Measurements from ENCODE around the gene TMEM212. TPM values are rescaled to one million over a fixed set of nuclear protein-coding genes. Genes with fewer than 3 reads are reported as not detected.
A peak's percentile ranks its signal among the peaks of the same experiment; 100 is the strongest.

TMEM212 gene
- total and polyA plus RNA-seq, 2 of the 13 experiments (the other 11 are each of a cell fraction or from before 2014, with no cell fraction given): not detected

DNA sequence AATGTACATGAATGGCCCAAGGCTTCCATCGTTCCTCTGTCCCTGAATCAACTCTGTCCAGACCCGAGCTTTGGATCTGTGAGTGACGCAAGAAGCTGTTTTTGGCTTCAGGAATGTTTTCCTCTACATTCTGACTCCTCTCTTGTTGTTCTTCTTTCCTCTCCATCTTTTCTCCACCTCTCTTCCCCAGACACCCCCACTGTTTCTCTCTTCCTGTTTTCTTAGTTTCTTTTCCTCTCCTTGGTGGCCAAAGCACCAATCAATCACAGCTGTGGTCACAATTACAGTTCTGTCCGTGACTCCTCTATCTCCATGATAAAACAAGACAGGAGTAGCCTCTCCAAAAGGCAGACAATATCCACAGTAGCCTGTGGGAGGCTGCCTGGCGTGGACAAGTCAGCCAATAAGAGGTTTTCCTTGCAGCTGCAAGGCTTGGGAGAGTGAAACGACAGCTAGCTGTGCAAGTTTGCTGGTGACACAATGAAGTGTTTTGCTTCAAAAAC lies 4.9 kb upstream of the TMEM212 start (continued):
- TF ChIP-seq, protein P1, sequence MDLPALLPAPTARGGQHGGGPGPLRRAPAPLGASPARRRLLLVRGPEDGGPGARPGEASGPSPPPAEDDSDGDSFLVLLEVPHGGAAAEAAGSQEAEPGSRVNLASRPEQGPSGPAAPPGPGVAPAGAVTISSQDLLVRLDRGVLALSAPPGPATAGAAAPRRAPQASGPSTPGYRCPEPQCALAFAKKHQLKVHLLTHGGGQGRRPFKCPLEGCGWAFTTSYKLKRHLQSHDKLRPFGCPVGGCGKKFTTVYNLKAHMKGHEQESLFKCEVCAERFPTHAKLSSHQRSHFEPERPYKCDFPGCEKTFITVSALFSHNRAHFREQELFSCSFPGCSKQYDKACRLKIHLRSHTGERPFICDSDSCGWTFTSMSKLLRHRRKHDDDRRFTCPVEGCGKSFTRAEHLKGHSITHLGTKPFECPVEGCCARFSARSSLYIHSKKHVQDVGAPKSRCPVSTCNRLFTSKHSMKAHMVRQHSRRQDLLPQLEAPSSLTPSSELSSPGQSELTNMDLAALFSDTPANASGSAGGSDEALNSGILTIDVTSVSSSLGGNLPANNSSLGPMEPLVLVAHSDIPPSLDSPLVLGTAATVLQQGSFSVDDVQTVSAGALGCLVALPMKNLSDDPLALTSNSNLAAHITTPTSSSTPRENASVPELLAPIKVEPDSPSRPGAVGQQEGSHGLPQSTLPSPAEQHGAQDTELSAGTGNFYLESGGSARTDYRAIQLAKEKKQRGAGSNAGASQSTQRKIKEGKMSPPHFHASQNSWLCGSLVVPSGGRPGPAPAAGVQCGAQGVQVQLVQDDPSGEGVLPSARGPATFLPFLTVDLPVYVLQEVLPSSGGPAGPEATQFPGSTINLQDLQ (CRISPR knock-in tag; IDR thresholded peaks at IDR 0.05): no peak
- no peak for TF ChIP-seq ZNF576 (CRISPR knock-in tag; IDR thresholded peaks at IDR 0.05)
- TF ChIP-seq FOXC1 (CRISPR knock-in tag; IDR thresholded peaks at IDR 0.05; ENCODE audit: borderline replicate concordance): no peak
- peak; percentile 79 for TF ChIP-seq HNF4A (CRISPR knock-in tag; IDR thresholded peaks at IDR 0.05)
- peak; percentile 30; the same call in 1 of the 2 replicates for TF ChIP-seq ZNF501 (CRISPR knock-in tag; IDR thresholded peaks at IDR 0.05)
- TF ChIP-seq ZNF282 (IDR thresholded peaks at IDR 0.05; ENCODE audit: partially characterized antibody): no peak
- TF ChIP-seq GZF1 (CRISPR knock-in tag; IDR thresholded peaks at IDR 0.05): peak; percentile 87; the same call in 1 of the 2 replicates
- no peak for TF ChIP-seq ZNF101 (CRISPR knock-in tag; IDR thresholded peaks at IDR 0.05; ENCODE audit: borderline replicate concordance, low read depth)
- no peak for TF ChIP-seq ZFP41 (CRISPR knock-in tag; IDR thresholded peaks at IDR 0.05; ENCODE audit: borderline replicate concordance)
- TF ChIP-seq MBNL3 (CRISPR knock-in tag; conservative IDR thresholded peaks at IDR 0.05): no peak
- TF ChIP-seq ETV5 (CRISPR knock-in tag; IDR thresholded peaks at IDR 0.05; ENCODE audit: borderline replicate concordance): peak; percentile 73; the same call in 1 of the 2 replicates
- TF ChIP-seq SP1 (IDR thresholded peaks at IDR 0.05): no peak
- TF ChIP-seq SP1 (CRISPR knock-in tag; IDR thresholded peaks at IDR 0.05): no peak
- TF ChIP-seq, protein P2, sequence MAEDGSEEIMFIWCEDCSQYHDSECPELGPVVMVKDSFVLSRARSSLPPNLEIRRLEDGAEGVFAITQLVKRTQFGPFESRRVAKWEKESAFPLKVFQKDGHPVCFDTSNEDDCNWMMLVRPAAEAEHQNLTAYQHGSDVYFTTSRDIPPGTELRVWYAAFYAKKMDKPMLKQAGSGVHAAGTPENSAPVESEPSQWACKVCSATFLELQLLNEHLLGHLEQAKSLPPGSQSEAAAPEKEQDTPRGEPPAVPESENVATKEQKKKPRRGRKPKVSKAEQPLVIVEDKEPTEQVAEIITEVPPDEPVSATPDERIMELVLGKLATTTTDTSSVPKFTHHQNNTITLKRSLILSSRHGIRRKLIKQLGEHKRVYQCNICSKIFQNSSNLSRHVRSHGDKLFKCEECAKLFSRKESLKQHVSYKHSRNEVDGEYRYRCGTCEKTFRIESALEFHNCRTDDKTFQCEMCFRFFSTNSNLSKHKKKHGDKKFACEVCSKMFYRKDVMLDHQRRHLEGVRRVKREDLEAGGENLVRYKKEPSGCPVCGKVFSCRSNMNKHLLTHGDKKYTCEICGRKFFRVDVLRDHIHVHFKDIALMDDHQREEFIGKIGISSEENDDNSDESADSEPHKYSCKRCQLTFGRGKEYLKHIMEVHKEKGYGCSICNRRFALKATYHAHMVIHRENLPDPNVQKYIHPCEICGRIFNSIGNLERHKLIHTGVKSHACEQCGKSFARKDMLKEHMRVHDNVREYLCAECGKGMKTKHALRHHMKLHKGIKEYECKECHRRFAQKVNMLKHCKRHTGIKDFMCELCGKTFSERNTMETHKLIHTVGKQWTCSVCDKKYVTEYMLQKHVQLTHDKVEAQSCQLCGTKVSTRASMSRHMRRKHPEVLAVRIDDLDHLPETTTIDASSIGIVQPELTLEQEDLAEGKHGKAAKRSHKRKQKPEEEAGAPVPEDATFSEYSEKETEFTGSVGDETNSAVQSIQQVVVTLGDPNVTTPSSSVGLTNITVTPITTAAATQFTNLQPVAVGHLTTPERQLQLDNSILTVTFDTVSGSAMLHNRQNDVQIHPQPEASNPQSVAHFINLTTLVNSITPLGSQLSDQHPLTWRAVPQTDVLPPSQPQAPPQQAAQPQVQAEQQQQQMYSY (CRISPR knock-in tag; IDR thresholded peaks at IDR 0.05): no peak
- TF ChIP-seq CBFB (CRISPR knock-in tag; IDR thresholded peaks at IDR 0.05): no peak
- no peak for TF ChIP-seq ZNF850 (CRISPR knock-in tag; conservative IDR thresholded peaks at IDR 0.05)
- TF ChIP-seq ARNT2 (CRISPR knock-in tag; IDR thresholded peaks at IDR 0.05; ENCODE audit: low read depth): no peak
- TF ChIP-seq ZNF788 (CRISPR knock-in tag; IDR thresholded peaks at IDR 0.05; ENCODE audit: borderline replicate concordance): no peak
- TF ChIP-seq ZNF629 (CRISPR knock-in tag; conservative IDR thresholded peaks at IDR 0.05): no peak
- no peak for TF ChIP-seq HOXA7 (CRISPR knock-in tag; IDR thresholded peaks at IDR 0.05)
- TF ChIP-seq ZNF607 (CRISPR knock-in tag; IDR thresholded peaks at IDR 0.05; ENCODE audit: borderline replicate concordance): no peak
- TF ChIP-seq ZNF281 (CRISPR knock-in tag; IDR thresholded peaks at IDR 0.05; ENCODE audit: borderline replicate concordance): no peak

All from HepG2 (cell line).